Renal pelvis (tissue), 4 donors: ENCODE data around the gene SWI5. TPM values are rescaled to one million over a fixed set of nuclear protein-coding genes. Genes with fewer than 3 reads are reported as not detected.

Experiments
- DNase-seq: peaks from one replicate; pipeline ENCODE4 v3.0.0-alpha.2; 2013
- polyA plus RNA-seq, 3 donors: library from polyadenylated mRNA; unstranded; fragments of 120-200 nt; gene quantifications; one replicate each; pipeline ENCODE4 v1.2.1, GENCODE V29; 2013; ENCODE audit not compliant: insufficient read length in 3 of 3

Gene SWI5
- polyA plus RNA-seq, 3 donors: 31.5 to 35.0 (median 32.5) TPM

DNA sequence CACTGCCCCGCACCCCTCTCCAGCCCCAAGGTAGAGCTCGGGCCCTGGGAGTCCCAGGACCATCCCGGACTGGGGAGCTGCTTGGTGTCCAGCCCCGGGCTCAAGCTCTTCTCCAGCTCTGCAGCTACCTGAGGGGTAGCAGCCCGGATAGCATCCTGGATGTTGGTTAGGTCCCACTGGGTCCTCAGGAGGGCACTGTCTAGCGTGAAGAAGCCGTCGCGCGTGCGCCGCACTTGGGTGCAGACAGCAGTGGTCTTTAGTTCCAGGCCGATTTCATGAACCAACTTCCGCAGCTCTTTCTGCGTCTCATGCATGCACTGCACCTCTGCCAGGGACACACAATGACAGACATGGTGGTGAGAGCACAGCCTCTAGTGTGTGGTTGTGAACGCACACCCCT, 33.5 kb downstream of the SWI5 start:
- no peak for DNase-seq

DNA sequence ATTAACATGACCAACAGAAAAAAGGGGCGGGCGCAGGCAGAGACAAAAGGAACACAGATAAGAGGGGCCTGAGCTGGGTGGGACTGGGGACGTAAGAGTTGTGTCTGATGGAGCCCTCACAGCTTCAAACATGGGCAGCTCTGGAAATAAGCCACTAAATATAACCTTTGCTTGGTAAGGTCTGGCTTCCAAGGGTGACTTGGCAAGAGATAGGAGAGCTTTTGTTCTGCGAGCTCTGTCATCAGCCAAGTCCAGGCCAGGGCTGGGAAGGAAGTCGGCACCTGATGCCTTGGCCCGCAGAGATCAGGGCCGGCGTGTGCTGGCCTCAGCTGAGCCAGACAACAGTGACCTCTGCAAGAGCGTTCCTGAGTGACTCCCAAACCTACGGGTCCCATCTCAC, 34.4 kb downstream of the SWI5 start:
- DNase-seq: no peak

DNA sequence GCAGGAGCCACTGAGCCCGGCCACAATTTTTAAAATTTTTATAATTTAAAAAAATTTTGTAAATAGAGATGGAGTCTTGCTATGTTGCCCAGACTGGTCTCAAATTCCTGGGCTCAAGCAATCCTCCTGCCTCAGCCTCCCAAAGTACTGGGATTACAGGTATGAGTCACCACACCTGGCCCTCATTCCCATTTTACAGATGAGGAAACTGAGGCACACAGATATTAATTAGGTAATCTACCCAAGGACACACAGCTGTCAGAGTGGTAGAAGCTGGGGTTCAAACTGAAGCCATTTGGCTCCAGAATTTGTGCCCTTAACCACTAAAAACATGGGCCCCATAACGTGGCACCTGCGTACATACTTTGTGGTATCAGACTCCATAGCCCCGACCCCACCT, 38.6 kb downstream of the SWI5 start:
- no peak for DNase-seq

DNA sequence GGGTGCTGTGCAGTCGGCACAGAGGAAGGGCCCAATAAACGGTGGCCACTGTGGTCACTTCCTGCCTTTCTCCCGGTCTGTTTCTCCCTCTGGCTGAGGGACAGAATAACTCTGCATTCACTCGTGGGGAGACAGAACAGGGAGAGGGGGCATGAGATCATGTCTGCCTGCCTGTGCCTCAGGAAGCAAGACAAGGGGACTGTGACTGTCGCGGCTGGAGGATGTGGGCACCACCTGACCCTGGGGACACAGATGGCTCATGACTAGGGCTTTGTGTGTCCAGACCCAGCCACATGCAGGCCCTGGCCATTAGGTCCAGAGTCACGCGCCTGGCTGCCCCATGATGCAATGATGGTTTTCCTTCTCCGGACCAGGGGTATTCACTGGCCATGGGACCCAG, 40.3 kb downstream of the SWI5 start:
- DNase-seq: no peak

DNA sequence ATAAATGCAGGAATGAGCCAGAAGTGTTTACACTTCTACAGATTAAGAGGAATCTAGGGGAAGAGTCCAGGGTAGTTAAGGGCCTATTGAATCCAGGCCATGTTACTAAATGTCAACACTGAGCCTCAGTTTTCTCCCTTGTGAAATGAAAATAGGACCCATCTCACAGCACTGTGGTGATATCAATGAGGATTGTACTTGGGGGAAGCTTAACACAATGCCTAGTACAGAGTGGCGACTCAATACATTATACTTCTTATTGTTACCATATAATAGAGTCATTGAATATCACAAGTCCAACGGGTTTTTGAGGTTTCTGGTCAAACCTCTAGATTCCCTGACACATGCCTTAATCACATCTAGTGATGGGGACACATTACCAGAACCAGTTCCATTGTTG, 41.6 kb downstream of the SWI5 start:
- DNase-seq: no peak

DNA sequence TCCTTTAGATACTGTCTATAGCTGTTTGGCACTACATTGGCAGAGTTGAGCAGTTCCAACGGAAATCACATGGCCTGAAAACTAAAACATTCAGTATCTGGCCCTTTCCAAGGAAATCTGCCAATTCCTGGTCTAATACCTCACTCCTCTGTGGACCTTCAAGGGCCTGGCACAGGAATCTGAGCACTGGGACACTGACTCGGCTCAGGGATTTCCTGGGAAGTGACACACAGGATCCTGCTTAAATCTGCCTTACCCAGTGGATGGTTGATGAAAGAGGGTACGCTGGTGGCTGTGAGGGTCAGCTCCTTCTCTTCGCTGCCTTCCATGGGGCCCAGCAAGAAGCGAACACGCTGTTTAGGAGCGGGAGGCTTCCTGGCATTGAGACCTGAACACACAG, 45.3 kb downstream of the SWI5 start:
- DNase-seq: no peak

DNA sequence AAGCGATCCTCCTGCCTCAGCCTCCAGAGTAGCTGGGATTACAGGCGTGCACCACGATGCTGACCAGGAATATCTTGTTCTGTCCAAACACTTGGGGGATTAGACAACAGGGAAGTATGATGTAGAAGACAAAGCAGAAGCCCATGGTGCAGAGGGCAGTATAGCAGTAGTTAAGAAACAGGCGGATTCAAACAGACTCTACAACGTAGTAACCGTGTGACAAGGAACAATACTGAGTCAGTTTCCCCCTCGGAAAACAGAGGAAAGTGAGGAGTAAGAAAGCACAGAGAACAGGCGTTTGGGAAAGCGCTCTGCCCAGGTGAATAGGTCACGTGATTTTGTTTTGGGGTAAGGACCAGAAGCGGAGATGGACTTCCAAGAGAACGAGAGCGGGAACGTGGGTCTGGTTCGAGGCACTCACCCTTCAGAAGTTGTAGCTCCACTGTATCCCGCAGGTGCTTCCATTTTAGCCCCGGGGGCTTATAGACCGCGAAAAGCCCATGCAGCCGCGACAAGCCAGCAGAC, 45.9 kb downstream of the SWI5 start:
- no peak for DNase-seq

DNA sequence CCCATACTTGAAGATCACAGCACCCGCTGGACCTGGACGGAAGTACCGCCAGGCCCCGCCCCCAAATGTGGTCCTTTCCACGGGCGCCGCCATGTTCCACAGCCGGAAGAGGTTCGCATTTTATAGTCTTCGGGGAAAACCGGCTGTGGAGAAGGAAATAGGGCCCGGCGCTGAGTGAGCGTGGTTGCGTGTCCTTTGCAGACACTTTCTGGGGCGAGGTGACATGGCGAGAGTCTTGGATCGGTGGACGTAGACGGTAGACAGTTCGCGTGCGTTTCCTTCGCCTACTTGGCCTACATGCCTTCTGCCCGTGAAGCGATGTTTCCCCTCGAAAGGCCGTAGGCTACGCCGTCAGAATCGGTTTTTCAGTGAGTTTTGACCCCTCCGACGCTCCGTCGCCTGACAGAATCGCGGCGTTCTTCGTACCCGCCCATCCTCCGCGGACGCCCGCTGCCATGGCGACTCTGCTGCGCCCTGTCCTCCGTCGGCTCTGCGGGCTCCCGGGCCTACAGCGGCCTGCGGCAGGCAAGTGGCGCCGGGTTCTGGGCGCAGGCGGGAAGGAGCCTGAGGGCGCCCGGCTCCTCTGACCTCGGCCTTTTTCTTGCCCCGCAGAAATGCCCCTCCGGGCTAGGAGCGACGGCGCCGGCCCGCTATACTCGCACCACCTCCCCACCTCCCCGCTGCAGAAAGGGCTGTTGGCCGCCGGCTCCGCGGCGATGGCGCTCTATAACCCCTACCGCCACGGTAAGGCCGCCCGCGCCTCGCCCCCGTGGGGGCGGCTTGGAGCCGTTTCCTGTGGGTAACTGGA, 46.5 kb downstream of the SWI5 start, which contains the start of the genes COQ4 and TRUB2:
COQ4 (plus strand) TSS at position 436 of the 808 bp plus-strand sequence; CDS start at position 456, 20 bp downstream.
TRUB2 (minus strand) TSS at position 44 of the 808 bp plus-strand sequence; CDS start at position 5, 39 bp downstream.
- DNase-seq: peak; percentile 96

DNA sequence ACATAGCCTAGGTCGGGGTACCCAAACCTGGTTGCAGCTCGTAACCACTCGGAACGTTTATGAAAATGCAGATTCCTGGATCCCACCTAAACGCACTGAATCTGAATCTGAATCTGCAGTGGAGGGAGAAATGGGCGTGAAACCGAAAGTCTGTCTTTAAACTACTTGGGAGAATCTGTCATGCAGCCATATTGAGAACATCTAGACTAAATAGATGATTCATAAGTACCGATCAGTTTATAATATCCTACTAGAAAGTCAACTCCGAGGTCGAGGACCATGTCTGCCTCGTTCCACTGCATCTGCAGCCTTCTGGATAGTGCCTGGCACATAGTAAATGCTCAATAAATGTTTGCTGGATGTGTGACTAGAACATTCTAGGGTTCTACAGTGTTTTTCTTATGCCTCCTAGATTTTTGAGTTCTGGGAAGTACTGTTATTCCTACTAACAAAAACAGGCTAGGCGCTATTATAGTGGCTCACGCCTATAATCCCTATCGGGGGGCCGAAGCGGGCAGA, 47.2 kb downstream of the SWI5 start:
- no peak for DNase-seq

DNA sequence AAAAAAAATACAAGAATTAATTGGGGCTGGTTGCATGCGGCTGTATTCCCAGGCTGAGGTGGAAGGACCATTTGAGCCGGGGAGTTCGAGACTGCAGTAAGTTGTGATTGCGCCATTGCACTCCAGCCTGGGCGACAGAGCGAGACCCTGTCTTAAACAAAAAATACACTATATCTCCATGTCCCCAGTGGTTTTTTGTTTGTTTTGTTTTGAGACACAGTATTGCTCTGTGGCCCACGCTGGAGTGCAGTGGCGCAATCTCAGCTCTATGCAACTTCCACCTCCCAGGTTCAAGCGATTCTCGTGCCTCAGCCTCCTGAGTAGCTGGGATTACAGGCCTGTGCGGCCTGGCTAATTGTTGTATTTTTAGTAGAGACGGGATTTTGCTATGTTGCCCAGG, 47.7 kb downstream of the SWI5 start:
- DNase-seq: no peak

DNA sequence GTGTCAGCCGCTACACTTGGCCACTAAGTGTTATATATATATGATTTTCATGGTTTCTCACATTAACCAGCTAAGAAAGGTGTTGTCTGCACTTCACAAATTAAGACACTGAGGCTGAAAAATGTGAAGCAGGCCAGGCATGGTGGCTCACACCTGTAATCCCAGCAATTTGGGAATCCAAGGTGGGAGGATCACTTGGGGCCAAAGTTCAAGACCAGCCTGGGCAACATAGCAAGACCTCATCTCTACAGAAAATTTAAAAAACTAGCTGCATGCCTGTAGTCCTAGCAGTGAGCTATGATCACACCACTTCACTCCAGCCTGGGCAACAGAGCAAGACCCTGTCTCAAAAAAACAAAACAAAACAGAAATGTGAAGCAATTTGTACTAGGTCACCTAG, 48.3 kb downstream of the SWI5 start:
- no peak for DNase-seq

DNA sequence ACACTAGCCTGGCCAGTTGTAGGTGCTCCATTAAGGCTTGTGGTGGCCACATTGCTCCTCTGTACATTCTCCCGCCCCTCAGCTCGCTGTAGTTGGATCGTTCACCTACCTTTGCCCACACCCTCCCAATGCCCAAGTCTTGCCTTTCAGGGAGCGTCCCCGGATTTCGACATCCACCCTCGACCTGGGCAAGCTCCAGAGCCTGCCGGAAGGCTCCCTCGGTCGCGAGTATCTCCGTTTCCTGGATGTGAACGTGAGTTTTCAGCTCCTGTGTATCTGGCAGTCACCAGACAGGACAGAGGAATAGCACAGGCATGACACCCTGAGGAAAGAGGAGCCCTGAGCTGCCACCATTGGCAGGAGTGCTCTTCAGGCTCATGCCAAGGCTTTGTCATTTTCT, 49.6 kb downstream of the SWI5 start:
- no peak for DNase-seq

DNA sequence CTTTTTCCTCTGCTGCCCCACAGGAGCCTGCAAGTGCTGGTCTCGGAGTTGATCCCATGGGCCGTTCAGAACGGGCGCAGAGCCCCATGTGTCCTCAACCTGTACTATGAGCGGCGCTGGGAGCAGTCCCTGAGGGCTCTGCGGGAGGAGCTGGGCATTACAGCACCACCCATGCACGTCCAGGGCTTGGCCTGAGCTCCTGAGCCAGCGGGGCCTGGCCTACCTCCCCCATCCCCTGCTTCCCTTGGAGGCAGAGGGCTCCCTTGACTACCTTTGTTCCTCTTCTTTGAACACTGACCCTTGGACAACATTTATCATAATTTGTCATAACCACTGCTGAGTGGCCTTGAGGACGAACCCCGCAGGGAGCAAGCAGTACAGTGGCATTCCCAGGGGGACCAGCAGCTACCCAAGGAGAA, 57.4 kb downstream of the SWI5 start:
- no peak for DNase-seq

DNA sequence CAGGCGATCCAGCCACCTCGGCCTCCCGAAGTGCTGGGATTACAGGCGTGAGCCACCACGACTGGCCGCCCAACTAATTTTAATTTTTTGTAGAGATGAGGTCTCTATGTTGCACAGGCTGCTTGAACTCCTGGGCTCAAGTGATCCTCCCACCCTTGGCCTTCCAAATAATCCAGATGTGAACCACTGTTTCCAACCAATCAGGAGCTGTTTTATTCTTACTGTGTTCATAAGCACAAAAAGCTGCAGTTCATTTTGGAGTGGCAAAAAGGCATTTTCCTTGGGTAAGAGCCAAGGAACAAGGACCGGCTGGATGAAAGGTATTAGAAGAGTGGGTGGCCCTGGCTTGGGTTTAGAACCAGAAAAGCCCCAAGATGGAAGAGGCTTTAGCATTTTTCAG, 59.1 kb downstream of the SWI5 start:
- no peak for DNase-seq

DNA sequence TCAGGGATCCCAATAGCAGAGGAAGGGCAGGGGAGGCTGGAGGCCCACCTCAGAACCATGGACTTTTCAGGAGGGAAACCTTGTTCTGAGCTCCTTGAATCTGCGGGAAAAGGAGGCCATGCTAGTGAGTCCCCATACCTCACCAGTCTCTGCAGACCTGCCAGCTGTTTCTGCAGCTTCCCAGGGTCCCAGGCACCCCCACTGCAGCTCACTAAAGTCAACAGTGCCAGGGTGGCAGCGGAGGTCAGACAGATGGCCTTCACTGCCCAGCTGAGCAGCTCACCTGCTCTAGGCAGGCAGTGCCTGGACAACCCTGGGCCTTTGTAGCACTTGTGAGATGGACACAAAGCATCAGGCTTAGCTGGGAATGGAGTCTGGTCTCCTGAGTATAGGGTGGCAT, 59.8 kb downstream of the SWI5 start:
- DNase-seq: no peak

DNA sequence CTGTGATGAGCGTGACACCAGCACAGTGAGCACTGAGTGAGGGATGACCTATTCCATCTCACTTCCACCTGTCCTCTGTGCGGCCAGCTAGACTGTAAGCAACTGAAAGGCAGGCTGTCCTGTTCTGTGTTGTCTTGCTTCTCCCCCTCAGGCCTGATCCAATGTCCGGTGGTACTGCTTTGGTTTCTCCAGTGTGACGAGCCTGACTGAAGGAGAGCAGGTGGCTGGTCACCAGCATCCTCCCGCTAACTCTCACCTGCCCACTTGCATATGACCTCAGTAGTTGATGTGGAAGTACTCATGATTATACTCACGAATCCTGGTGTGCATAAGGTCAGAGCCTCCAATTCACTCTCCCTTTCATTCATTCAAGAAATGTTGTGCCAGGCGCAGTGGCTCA, 61.9 kb downstream of the SWI5 start:
- no peak for DNase-seq

Other genes with a start within 250 kb of the SWI5 start
- gene NAIF1, start 209.0 kb upstream of the SWI5 start, polyA plus RNA-seq: 10 to 100 TPM; 10.4 to 13.9 (median 11.8) TPM
- gene SLC25A25, start 208.0 kb upstream of the SWI5 start, polyA plus RNA-seq: 10 to 100 TPM; 12.6 to 13.7 (median 12.8) TPM
- 10 to 100 TPM; 52.4 to 57.9 (median 55.7) TPM for gene PTGES2, start 148.5 kb upstream of the SWI5 start, polyA plus RNA-seq
- gene LCN2, start 126.8 kb upstream of the SWI5 start, polyA plus RNA-seq: 1 to 10 TPM in 1 of 3 donors, under 1 TPM in 2; 0.49 to 1.2 (median 0.78) TPM
- gene BBLN, start 116.0 kb upstream of the SWI5 start, polyA plus RNA-seq: 10 to 100 TPM; 51.7 to 63.7 (median 61.9) TPM
- gene CIZ1, start 84.7 kb upstream of the SWI5 start, polyA plus RNA-seq: 100 to 1,000 TPM; 125 to 146 (median 145) TPM
- 100 to 1,000 TPM in 2 of 3 donors, 10 to 100 TPM in 1; 91.2 to 305 (median 248) TPM for gene DNM1, start 72.9 kb upstream of the SWI5 start, polyA plus RNA-seq
- 100 to 1,000 TPM in 1 of 3 donors, 10 to 100 TPM in 2; 70.2 to 106 (median 93.1) TPM for gene GOLGA2, start 269 bp upstream of the SWI5 start, polyA plus RNA-seq
- gene TRUB2, start 46.2 kb downstream of the SWI5 start, polyA plus RNA-seq: 10 to 100 TPM; 40.8 to 48.4 (median 47.1) TPM
- gene COQ4, start 46.6 kb downstream of the SWI5 start, polyA plus RNA-seq: 10 to 100 TPM; 64.1 to 97.0 (median 95.3) TPM
- gene SLC27A4, start 64.3 kb downstream of the SWI5 start, polyA plus RNA-seq: 10 to 100 TPM; 19.6 to 24.6 (median 22.7) TPM
- 10 to 100 TPM; 60.5 to 70.8 (median 64.7) TPM for gene URM1, start 95.1 kb downstream of the SWI5 start, polyA plus RNA-seq
- 10 to 100 TPM; 42.9 to 50.7 (median 48.0) TPM for gene CERCAM, start 144.6 kb downstream of the SWI5 start, polyA plus RNA-seq
- 10 to 100 TPM; 50.4 to 55.1 (median 50.7) TPM for gene ODF2, start 179.7 kb downstream of the SWI5 start, polyA plus RNA-seq
- 10 to 100 TPM; 29.5 to 33.4 (median 32.1) TPM for gene GLE1, start 228.4 kb downstream of the SWI5 start, polyA plus RNA-seq